ENCODE results near the gene KDM4B.
A peak's percentile ranks its signal among the peaks of the same experiment; 100 is the strongest.

Gene KDM4B

DNA sequence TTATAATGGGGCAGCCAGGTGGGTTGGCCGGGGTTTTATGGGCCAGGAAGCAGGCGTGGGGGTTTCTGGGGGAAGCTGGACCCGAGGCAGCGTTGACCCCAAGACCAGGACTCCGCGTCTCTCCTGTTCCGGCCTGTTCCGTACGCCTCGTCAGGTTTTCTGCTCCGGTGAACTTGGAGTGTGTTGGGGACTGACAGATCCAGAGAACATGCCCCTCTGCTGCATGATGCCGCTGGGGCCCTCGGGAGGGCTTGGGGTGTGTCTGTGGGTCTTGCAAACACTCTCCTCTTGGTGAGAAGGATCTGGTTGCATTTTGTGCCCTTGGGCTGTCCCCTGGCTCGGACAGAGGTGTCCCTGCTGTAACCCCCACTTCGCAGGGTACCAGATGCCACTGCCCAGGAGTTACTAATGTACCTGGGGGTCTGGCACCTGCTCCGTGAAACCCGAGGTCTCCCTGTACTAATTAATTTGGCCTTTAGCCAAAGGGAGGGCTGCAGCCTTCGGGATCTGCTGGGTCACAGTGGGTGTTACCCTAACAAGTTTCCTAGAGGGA is 15.6 kb downstream of the KDM4B start:
- DNase-seq (ENCODE audit: low read depth), result no peak

DNA sequence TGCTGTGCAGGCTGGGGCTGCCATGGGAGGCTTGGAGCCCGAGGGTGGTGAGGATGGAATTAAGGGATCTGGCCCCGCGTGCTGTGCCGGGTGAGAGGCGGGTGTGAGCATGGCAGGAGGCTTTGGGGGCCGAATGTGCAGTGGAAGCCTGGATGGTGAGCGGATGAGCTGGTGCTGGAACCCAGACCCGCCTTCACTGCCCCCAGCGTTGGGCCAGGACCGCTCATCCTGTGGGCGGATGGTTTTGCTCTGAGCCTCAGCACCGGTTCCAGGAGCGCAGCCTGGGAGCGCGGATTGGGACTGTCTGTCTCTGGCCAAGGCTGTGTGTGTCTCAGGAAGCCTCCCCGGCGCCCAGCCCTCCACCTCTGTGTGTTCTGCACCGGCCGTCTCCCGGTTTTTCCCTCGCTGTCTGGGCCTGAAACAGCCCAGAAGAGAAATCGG is 16.7 kb downstream of the KDM4B start:
- DNase-seq (ENCODE audit: low read depth), result no peak

DNA sequence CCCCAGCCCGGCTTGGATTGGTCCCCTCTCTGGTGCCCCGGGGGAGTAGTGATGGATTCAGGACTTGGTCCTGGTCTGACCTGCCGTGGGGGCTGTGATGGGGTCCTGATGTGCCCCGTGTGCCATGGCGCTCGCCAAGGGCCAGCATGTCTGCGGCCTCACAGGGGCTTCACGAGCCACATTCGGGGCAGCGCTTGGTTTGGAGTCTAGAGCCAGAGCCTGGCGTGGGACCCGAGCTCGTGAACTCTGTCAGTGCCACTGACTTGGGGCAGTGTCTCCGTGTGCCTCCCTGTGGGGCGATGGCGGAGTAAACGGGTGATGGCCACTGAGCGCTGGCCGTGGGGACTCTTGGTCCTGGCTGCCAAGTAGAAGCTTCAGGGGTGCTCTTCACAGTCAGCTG is 17.1 kb downstream of the KDM4B start:
- no peak for DNase-seq (ENCODE audit: low read depth)

DNA sequence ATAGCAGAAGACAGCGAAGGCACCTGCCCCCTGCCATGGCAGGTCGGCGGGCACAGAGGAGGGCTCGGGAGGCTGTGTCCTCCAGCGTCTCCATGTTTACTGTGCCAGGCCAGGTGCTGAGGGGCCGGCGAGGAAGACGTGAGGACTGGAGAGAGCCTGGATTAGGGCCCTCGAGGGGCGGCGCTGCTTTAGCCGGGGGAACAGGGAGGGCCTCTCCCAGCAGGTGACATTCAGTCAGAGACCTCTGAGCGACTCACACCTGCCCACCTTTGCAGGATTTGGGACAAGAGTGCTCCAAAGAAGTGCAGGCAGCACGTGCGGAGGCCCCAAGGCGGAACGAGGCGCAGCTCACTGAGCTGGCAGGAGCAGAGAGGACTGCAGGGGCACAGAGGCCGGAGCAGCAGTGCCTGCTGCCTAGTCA is 17.6 kb downstream of the KDM4B start:
- no peak for DNase-seq (ENCODE audit: low read depth)

DNA sequence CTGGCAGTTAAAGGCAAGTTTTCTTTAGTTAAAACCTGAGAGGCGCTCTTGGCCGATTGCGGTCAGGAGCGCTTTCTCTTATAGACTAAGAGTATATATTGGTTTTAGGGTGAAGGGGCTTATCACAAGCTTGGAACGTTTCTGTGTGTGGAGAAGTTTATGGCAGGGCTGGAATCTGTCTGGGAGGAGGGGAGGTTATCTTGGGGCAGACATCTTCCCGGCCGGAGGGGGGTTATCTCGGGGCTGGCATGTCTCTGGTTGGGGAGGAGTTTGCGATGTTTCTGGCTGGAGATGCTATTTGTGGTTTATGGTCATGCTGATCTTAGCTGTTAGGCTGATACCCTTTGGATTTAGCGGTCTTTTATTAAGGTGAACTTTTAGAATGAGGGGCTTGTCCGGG is 18.3 kb downstream of the KDM4B start:
- no peak for DNase-seq (ENCODE audit: low read depth)

DNA sequence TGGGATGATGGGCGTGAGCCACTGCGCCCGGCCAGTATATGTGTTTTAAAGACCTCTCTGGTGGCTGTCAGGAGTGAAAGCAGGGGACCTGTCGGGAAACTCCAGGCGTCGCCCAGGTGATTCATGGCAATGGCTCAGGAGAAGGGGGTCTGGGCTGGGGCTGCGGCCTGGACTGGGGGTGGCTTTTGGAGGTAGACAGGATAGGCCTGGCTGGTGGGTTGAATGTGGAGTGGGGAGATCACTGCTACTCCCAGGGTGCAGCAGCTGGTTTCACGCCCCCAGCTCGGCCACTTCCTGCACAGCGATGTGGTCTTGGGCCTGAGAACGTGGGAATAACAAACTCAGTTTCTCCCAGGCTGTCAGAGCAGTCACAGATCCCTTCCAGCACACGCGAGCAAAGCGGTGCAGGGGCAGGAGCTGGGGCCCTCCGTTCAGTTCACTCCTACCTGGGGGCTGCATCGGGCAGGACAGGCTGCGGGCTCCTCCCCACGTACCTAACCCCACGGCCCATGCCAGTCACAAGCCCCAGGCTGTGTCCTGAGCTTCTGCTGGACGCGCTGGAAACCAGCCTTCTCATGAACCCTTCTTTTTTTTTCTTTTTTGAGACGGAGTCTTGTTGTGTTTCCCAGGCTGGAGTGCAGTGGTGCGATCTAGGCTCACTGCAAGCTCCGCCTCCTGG is 18.9 kb downstream of the KDM4B start:
- no peak for DNase-seq (ENCODE audit: low read depth)

DNA sequence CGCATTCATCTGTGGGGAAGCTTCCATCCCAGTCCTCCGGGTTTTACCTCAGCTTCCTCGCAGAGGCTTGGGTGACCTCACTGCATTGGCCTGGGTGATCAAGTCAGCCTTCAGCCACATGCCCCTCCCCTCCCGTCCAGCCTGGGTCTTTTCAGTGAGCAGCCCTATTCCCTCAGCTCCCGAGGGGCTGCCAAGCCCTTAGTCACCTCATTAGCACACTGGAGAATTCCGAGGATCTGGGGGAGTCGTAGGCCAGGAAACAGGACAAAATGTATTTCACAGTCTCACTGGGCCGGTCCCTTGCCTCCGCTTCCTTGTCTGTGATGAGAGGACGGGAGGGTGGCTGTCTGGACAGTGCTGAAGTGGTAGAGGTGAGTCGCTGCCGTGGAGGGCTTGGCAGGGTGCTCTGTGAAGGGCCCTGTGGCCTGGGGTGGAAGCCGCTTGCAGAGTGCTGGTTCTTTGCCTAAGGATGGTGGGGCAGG is 19.9 kb downstream of the KDM4B start:
- peak; percentile 87 for DNase-seq (ENCODE audit: low read depth)

DNA sequence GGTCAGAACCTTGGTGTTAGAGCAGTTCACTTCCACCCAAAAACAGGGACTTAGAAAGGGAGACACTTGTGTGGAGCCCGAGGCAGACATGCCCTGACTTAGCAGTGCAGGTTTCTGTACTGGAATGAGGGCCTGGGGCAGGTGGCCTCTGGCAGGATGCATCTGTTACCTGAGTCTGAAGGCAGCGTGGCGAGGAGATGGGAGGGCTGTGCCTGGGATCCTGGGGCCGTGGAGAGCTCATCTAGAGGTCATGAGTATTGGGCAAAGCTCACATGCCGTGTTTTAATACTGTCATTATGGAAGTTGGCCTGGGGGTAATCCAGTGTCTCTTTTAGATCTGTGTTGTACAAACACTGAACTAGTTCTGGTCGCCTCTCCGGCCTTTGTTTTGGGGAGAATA is 21.4 kb downstream of the KDM4B start:
- DNase-seq (ENCODE audit: low read depth), result no peak

DNA sequence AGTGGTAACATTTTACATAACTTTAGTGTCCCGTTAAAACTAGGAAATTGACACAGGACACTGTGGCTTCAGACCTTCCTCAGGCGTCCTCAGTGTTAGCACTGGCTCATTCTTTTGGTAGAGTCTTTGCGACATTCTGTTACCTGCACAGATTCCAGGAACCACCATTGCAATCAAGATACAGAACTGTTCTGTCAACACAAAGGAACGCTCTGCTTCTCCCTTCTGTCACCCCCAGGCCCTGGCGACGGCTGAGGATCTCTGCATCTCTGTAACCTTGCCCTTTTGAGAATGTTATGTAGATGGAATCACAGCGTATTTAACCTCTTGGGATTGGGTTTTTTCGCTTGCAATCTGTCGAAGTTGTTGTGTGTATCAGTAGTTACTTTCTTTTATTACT is 22.6 kb downstream of the KDM4B start:
- no peak for DNase-seq (ENCODE audit: low read depth)

DNA sequence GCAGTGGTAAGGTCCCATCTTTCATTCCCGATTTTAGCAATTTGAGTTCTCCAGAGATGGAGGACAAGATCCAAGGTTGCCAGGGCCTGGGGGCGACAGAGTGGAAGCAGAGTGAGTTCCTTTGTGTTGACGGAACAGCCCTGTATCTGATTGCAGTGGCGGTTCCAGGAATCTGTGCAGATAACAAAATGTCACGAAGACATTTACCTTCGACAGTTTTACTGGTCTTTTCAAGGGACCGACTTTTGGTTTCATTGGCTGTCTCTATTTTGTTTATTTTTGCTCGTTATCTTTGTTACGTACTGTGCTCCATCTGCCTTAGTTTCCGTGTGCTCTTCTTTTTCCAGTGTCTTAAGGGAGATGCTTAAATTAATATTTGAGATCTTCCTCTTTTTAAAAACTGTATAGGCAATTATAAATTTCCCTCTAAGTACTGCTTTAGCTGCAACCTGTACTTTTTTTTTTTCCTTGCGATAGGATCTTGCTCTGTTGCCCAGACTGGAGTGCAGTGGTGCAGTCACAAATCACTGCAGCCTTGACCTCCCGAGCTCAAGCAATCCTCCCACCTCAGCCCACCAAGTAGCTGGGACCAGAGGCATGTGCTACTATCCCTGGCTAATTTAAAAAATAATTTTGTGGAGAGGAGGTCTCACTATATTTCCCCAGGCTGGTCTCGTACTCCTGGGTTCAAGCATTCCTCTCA is 23.2 kb downstream of the KDM4B start:
- DNase-seq (ENCODE audit: low read depth), result no peak

DNA sequence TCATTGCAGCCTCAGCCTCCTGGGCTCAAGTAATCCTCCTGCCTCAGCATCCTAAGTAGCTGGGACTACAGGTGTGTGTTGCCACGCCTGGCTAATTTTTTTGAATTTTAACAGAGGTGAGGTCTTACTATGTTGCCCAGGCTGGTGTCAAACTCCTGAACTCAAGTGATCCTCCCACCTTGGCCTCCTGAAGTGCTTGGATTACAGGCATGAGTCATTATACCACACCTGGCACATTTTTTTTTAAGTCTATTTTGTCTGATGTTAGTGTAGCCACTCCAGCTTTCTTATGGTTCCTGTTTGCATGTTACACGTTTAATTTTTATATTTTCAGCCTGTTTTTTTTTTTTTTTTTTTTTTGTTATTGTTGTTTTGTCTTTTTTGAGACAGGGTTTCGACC is 24.8 kb downstream of the KDM4B start:
- DNase-seq (ENCODE audit: low read depth), result no peak

DNA sequence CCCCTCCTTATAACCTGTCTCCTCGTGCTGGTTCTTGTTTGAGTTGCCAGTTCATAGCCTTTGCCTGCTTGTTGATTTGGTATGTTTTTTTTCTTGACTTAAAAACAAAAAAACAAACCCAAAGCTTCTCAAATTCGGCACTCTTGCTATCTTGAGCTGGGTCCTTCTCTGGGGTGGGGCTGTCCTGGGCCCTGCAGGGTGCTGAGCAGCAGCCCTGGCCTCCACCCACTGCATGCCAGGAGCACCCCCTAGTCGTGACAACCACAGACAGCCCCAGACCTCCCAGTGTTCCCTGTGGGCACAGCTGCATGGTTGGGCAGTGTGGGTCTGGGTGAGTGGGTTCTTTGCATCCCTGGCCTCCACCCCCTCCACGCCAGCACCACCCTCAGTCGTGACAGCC is 27.8 kb downstream of the KDM4B start:
- DNase-seq (ENCODE audit: low read depth), result no peak

DNA sequence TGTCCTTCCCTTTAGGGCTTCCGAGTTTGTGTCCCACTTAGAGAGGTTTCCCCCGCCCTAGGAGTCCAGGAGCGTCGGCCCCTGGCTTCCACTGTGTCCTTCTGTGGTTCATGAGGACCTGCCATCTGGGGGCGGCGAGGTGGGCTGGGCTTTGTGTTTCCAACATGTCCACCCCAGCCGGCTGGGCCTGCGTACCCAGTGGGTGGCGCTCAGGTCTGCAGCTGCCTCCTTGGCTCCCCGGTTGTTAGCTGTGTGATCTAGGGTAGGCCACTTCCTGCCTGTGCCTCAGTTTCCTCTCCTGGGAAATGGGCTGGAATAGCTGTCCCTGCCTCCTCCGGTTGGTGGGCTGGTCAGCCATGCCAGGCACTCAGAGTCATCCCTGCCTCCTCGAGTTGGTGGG is 28.4 kb downstream of the KDM4B start:
- no peak for DNase-seq (ENCODE audit: low read depth)

DNA sequence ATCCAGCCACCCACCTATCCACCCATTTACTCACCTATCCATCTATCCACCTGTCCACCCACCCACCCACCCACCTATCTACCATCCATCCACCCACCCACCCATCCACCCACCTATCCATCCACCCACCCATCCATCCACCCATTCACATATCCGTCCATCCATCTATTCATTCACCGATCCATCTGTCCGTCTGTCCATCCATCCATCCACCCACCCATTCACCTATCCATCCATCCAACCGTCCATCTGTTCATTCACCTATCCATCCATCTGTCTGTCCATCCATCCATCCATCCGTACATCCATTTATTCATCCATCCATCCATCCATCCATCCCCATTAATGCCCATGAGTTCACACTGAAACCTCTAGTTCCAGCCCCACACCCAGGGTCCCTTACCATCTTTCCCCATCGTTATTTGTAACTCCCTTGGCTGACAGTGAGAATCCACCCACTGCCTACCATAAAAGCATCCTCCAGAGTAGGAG is 31.3 kb downstream of the KDM4B start:
- DNase-seq (ENCODE audit: low read depth), result no peak

DNA sequence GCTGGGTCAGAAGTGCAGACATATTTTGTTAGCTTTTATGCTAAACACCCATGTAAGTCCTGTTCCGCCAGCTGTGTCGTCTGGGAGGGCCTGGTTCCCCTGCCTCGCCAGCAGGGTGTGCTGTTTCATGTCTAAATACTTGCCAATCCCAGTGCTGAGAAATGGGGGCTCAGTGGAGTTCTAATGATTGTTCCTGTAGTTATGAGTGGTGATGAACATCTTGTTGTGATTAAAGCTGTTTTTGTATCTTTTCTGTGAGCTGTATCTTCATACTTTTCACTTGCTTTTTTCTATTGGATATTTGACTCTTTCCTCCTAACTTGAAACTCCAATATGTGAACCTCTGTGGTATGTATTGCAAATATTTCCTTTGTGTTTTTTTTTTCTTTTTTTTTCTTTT is 32.7 kb downstream of the KDM4B start:
- DNase-seq (ENCODE audit: low read depth), result no peak

DNA sequence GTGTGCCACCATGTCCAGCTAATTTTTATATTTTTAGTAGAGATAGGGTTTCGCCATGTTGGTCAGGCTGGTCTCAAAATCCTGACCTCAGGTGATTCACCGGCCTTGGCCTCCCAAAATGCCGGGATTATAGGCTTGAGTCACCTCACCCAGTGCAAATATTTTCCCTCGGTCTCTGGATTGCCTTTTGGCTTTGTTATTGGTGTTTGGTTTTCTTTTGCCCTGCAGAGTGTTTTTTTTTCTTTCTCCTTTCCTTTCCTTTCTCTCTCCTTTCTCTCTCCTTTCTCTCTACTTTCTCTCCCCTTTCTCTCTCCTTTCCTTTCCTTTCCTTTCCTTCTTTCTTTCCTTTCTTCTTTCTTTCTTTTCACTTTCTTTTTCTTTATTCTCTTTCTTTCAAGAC is 33.2 kb downstream of the KDM4B start:
- DNase-seq (ENCODE audit: low read depth), result no peak

DNA sequence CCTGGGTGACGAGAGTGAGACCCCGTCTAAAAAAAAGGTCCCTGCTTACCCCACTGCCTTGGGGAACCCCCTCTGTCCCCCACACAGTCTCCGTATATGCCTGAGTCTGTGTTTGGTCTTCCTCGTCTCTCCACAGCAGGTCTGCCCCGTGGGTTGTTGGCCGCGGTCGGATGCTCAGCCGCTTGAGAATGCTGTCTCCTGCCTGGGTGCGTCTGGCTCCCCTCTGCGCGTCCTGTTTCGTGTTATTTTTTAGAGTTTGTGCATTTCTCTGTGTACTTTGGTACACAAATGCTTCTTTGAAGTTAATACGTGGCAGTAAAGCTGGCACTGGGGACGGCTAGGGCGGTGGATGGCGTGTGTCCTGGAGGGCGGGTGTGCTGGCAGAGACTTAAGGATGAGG is 34.9 kb downstream of the KDM4B start:
- no peak for DNase-seq (ENCODE audit: low read depth)

DNA sequence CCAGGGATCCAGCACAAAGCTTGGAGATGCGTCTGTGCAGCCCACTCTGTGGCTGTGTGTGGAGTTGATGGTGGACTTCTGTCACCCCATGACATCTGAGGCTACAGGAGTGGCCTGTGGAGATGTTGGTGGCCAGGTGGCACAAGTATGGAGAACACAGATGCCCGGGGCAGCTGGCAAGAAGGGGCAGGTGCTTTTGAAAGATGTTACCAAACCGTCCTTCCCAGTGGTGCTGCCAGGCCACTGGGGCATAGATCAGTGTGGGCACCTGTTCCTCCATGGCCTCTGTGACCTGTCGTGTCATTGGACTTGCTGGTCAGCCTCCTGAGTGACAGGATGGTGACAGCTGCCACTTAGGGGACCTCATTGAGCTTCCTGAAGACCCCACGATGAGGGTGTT is 36.2 kb downstream of the KDM4B start:
- DNase-seq (ENCODE audit: low read depth), result no peak

DNA sequence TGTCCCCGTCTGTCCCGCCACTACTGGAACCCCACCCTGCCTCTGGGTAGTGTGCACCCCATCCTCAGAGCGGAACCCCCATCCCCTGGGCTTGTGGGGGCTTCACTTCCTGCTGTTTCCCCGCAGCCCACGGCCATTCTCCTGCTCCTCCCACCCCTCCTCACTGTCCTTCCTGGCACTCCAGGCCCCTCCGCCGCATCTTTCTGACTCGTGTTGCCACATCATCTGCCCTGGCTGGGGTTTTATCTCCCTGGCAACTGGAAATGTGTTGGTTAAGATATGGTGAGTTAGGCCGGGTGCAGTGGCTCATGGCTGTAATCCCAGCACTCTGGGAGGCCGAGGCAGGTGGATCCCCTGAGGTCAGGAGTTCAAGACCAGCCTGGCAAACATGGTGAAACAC is 37.3 kb downstream of the KDM4B start:
- no peak for DNase-seq (ENCODE audit: low read depth)

DNA sequence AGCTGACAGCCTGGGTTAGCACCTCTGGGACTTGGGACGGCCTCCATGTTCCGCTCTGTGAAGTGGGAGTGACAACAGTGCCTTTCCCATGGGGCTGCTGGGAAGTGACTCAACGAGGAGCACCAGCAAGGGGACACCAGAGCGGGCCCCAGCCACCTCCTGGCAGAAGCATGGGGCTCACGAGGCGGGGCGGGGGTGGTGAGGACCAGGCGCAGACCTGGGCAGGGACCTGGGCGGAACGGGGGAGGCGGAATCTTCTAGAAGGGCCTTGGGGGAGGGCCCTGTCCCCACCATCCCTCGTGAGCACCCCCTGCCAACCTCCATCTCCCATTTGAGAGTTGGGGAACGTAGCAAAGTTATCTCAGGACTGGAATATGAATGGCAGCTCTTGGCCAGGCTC is 37.9 kb downstream of the KDM4B start:
- DNase-seq (ENCODE audit: low read depth), result no peak

DNA sequence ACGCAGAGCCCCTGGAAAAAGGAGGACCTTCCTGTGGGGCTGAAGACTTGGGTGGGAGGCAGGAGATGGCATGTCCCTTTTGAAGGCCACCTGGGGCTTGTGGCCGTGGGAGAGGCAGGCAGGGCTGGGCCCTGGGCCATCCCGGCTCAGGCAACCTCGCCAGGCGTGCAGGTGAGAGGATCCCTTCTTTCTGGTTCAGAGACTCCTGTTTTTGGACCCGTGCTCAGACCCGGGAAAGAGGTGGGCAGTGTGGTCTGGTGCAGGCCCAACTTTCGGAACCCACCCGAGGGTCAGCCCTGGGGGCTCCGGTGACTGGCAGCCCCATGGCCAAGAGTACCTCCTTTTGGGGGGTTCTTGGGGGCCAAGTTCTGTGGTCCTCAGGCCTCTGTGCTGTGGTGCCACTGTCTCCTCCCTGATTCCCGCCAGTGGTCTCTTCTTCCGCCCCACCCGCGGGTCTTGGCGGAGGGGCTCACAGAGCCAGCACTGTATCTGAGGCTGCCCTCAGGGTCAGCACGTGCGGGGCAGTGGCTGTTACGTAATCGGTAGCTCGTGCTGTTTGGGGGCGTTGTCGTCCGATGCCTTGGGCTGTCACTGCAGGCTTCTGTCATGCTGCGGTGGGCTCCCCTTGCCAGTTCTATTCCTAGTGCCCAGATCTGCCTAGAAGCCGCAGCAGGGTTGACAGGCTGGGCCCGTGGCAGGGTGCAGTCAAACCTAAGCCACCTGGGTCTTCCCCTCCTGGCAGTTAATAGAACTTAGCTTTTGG is 42.7 kb downstream of the KDM4B start:
- DNase-seq (ENCODE audit: low read depth), result no peak

DNA sequence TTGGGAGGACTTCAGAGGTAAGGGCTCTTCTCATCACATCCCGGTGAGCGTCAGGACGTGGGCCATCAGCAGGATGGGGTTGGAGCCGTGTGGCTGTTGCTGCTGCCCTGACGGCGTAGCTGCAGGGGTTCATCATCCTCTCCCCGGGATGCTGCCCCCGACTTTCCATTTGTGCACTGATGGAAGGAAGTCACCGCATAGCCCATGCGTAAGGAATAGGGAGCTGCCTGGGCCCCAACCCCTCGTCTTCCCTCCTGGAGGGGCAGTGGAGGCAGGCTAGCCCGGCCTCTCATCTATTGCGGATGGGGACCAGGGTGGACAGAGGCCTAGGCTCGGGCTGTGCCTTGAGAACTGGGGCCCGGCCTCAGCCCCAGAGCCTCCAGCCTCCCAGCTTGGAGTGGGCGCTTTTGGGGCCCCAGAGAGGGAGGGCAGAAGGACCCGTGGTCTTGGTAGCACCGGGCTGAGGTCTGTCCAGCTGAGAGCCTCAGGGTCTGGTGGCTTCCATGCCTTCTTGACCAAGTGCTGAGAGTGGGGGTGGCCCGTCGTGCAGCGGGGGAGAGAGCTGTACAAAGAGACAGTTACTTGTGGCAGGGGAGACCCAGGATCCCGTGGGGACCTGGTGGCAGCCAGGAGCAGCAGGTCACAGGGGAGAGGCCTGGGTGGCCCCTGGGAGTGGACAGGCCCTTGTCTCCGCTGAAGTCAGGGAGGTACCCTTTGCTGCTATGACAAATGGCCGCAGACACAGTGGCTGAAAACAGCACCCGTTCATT is 44.0 kb downstream of the KDM4B start:
- DNase-seq (ENCODE audit: low read depth), result no peak
